ENCODE results near the gene HLA-DQA1.
A peak's percentile ranks its signal among the peaks of the same experiment; 100 is the strongest.
"Not testable (repeated sequence)": the region's sequence is repeated elsewhere in the genome, so short reads cannot be mapped to it uniquely, and the experiment has no call there.

Gene HLA-DQA1

GRCh38 chr6:32615885-32616532 is 21.2 kb upstream of the HLA-DQA1 start:
- no peak for DNase-seq
- in situ Hi-C loops (cut with MboI; ENCODE audit: low pct_unique_long_range_greater_than_20kb, low sequenced_read_pairs), result no loop called here

DNA sequence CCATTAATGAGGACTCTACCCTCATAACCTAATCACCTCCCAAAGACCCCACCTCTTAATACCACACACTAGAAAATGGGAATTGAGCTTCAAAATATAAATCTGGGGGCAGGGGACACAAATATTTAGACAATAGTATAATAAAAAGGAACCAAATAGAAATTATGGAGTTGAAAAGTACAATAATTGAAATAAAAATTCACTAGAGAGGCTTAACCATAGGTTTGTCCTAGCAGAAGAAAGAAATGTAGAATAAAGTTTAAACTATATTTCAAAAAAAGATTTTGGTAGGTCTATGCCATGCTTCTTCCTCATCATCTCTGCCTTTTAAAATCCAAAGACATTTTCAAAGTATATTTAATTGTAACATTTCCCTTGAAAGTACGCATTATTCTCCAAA is 19.5 kb upstream of the HLA-DQA1 start:
- in situ Hi-C loops (cut with MboI; ENCODE audit: low pct_unique_long_range_greater_than_20kb, low sequenced_read_pairs), result no loop called here
- no peak for DNase-seq

GRCh38 chr6:32621372-32621771 is 15.8 kb upstream of the HLA-DQA1 start:
- no peak for DNase-seq
- in situ Hi-C loops (cut with MboI; ENCODE audit: low pct_unique_long_range_greater_than_20kb, low sequenced_read_pairs), result no loop called here

DNA sequence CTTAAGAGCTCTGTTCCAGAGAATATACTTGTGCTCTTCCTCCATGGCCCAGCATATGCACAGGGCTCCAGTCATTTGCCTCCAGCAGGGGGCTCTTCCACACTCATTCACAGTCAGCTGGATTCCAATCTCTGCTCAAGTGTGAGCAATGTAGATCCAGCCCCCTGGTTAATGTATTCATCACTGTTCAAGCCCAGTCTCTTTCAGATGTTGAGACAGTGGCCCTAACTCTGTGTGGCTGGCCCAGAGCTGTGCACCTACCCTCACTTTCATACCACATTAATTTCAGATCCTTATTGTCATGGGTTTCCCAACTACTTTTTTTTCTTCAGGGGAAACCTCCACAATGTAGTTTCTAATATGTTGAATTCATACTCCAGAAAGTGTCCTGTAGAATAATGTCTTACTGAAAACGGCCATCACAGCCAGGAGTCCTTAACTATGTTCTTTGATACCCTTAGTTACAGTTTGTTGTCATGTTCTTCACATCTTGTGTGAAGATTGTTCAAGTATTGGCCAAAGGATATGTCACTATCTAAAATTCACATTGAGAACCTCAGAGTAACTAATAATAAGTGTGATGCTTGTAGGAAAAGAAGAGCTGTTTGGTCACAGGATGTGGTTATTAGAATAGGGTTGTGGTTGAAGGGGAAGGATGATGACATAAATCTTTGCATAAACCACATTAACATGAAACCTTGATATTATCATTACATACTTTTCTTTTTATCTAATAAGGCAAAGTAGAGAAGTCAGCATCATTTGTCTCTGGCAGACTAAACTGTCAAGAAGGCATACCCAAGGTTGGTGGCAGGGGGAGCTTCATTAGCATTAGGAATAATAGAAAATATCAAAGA is 14.4 kb upstream of the HLA-DQA1 start:
- DNase-seq, result peak; percentile 53
- in situ Hi-C loops (cut with MboI; ENCODE audit: low pct_unique_long_range_greater_than_20kb, low sequenced_read_pairs), result no loop called here

GRCh38 chr6:32623693-32624092 is 13.5 kb upstream of the HLA-DQA1 start:
- in situ Hi-C loops (cut with MboI; ENCODE audit: low pct_unique_long_range_greater_than_20kb, low sequenced_read_pairs), result no loop called here

GRCh38 chr6:32624565-32624964 is 12.6 kb upstream of the HLA-DQA1 start:
- in situ Hi-C loops (cut with MboI; ENCODE audit: low pct_unique_long_range_greater_than_20kb, low sequenced_read_pairs), result no loop called here
- no peak for DNase-seq

More at GRCh38 chr6:32623693-32624092, 13.5 kb upstream of the HLA-DQA1 start:
- DNase-seq, result no peak

DNA sequence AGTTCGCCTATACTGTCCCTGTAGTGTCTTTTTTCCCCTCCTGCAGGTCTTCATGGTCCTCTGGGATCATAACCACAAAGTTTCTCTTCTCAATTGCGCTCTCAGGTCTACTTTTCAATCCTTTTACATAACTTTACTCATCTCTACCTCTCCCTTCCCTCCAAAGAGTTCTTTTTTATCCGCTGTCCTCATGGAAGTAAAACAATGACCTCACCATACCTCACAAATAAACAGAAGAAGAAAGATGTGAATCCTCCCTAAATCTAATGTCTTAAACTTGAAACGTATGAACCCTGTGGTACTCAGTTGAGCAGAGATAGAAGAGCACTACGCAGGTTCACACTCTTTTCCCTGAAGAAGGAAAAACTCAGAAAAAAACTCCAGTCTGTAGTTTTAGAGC is 12.1 kb upstream of the HLA-DQA1 start:
- in situ Hi-C loops (cut with MboI; ENCODE audit: low pct_unique_long_range_greater_than_20kb, low sequenced_read_pairs), result no loop called here

GRCh38 chr6:32627249-32627648 is 10.0 kb upstream of the HLA-DQA1 start:
- no peak for DNase-seq
- in situ Hi-C loops (cut with MboI; ENCODE audit: low pct_unique_long_range_greater_than_20kb, low sequenced_read_pairs), result no loop called here

More for the DNA sequence above, 12.1 kb upstream of the HLA-DQA1 start:
- no peak for DNase-seq

DNA sequence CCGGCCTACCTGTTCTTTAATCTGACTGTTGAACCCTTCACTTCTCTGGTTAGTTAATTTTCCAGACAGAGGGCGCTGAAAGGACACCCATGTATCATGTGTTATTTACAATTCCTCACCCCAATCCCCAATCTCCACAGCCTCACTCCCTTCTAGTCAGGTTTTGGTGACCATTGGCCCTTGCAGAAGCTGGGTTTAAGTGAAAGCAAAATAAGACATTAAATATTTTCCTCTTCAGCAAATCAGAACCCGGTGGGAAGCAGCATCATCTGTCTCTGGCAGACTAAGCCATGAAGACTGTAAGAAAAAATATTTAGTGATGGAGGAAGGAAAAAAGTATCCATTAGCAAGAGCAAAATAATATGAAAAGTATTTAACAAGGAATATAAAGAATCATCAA is 9.4 kb upstream of the HLA-DQA1 start:
- no peak for DNase-seq
- in situ Hi-C loops (cut with MboI; ENCODE audit: low pct_unique_long_range_greater_than_20kb, low sequenced_read_pairs), result no loop called here

DNA sequence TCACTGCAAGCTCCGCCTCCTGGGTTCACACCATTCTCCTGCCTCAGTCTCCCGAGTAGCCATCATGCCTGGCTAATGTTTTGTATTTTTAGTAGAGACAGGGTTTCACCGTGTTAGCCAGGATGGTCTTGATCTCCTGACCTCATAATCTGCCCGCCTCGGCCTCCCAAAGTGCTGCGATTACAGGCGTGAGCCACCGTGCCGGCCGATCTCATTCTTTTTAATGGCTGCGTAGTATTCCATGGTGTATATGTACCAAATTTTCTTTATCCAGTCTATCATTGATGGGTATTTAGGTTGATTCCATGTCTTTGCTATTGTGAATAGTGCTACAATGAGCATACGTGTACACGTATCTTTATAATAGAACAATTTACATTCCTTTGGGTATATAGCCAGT is 7.4 kb upstream of the HLA-DQA1 start:
- in situ Hi-C loops (cut with MboI; ENCODE audit: low pct_unique_long_range_greater_than_20kb, low sequenced_read_pairs); DNase-seq: not testable (repeated sequence)

DNA sequence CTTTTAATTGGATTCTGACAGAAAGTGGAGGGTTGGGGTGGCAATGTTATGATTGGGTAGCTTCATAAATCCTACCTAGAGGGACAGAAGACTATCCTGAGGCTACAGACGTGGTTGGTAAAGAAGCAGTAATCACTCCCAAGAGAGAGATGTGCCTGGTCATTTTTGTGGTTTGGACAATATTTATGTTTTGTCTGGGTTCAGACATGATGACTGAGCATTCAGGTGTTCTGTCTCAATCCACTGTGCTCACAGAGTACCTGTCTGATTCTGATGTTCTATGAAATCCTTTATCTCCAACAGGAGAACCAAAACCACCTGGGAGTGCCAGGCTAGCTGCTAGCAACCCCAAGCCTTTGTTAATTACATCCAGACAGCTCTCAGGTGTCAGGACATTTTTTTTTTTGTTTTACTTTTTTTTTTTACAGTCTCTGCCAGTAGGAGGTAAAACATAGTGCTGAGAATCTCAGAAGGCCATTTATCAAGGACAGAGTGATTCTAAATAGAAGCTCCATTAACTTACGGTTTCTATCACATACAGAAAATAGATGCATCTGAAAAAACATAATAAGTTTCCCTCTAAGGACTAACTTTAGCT is 1.6 kb upstream of the HLA-DQA1 start:
- in situ Hi-C loops (cut with MboI; ENCODE audit: low pct_unique_long_range_greater_than_20kb, low sequenced_read_pairs), result no loop called here
- no peak for DNase-seq

DNA sequence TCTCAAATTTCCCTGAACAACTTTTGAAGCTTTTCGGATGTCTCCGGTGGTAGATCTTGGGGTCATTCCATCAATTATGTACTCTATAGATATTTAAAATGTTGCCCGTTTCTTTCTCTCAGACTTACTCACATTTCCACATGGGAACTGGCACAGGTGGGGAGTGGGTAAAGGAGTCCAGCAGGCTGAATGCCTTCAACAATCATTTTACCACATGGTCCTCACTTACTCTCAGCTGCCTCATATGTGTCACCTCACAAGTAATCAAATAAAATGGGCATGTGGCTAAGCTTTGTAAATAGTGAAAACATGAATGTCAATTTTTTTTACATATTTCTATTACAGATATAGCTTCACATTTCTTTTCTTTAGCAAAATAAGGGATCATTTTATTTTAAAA is 677 bp downstream of the HLA-DQA1 start:
- in situ Hi-C loops (cut with MboI; ENCODE audit: low pct_unique_long_range_greater_than_20kb, low sequenced_read_pairs), result no loop called here
- DNase-seq, result no peak

DNA sequence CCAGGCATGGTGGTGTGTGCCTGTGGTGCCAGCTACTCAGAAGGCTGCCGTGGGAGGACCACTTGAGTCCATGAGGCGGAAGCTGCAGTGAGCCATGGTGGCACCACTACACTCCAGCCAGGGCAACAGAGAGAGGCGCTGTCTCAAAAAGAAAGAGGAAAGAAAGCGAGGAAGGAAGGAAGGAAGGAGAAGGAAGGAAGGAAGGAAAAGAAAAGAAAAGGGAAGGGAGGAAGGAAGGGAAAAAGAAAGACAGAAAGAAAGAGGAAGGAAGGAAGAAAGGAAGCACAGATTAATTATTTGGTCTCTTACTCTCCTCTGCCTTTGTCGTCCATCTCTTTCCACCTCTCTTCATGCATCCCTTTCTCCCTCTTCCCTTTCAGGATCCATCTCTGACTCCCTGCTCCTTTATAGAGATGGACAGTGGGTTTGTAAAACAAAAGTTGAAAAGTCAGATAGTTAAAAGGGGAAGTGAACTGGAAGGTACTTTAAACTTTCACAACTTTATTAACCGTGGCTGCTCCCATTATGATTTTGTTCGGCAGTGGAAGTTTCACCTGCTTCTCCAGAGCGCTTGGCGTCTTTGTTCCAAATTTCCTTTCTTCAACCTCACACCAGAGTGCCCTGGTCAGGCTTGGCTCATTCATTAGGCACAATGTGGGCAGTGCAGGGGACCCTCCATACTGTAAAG is 1.5 kb downstream of the HLA-DQA1 start:
- DNase-seq, result no peak
- in situ Hi-C loops (cut with MboI; ENCODE audit: low pct_unique_long_range_greater_than_20kb, low sequenced_read_pairs), result no loop called here

- no peak for DNase-seq
- in situ Hi-C loops (cut with MboI; ENCODE audit: low pct_unique_long_range_greater_than_20kb, low sequenced_read_pairs), result no loop called here
Observed at GRCh38 chr6:32639440-32640394, 2.5 kb downstream of the HLA-DQA1 start.

DNA sequence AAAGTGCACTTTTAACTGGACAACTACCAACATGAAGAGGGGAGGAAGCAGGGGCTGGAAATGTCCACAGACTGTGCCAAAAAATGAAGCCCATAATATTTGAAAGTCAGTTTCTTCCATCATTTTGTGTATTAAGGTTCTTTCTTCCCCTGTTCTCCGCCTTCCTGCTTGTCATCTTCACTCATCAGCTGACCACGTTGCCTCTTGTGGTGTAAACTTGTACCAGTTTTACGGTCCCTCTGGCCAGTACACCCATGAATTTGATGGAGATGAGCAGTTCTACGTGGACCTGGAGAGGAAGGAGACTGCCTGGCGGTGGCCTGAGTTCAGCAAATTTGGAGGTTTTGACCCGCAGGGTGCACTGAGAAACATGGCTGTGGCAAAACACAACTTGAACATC is 3.9 kb downstream of the HLA-DQA1 start:
- in situ Hi-C loops (cut with MboI; ENCODE audit: low pct_unique_long_range_greater_than_20kb, low sequenced_read_pairs), result no loop called here
- DNase-seq, result no peak

GRCh38 chr6:32641785-32642719 is 4.8 kb downstream of the HLA-DQA1 start:
- in situ Hi-C loops (cut with MboI; ENCODE audit: low pct_unique_long_range_greater_than_20kb, low sequenced_read_pairs); DNase-seq: not testable (repeated sequence)

DNA sequence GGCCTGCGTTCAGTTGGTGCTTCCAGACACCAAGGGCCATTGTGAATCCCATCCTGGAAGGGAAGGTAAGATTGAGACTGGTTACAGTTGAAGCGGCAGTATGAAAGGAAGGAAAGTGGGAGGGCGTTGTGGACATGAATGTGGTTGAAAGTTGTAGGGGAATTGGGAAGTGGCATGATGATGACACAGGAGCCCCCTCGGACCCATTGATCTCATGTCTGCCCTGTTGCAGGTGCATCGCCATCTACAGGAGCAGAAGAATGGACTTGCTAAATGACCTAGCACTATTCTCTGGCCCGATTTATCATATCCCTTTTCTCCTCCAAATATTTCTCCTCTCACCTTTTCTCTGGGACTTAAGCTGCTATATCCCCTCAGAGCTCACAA is 5.5 kb downstream of the HLA-DQA1 start:
- DNase-seq, result no peak

DNA sequence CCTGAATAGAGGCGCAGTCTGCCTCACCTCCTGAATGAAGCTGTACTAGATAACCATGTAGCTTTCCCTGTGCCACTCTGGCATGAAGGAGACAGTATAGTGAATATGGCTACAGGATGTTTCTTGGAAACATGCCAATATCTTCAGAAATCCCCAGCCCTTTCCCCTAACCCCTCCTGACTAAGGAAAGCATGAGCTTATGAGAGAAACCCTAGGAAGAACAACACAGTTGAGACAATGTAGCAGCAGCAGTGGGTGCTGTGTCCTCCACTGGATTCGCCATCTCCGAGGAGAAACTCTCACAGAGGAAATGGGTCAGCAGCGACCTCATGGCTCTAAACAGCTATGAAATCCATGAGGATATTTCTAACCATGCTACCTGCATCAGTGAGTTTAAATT is 6.7 kb downstream of the HLA-DQA1 start:
- no peak for DNase-seq
- in situ Hi-C loops (cut with MboI; ENCODE audit: low pct_unique_long_range_greater_than_20kb, low sequenced_read_pairs), result no loop called here

More for the DNA sequence above, 5.5 kb downstream of the HLA-DQA1 start:
- in situ Hi-C loops (cut with MboI; ENCODE audit: low pct_unique_long_range_greater_than_20kb, low sequenced_read_pairs), result no loop called here
